BLaER1 treated with 17β-estradiol and CSF1 and Interleukin-3, amounts not matched to agents 10 nM and 100 nM (cell line): ENCODE results near the gene CD70.
"Not testable (repeated sequence)": the region's sequence is repeated elsewhere in the genome, so short reads cannot be mapped to it uniquely, and the experiment has no call there.

ENCODE experiments used
- H3K27ac ChIP-seq, 11 experiments: shearing (Covaris generic); formaldehyde crosslinking; 2 replicates each; pipeline ENCODE4 v1.8.1; 2022
- H3K27me3 ChIP-seq, 11 experiments: shearing (Covaris generic); formaldehyde crosslinking; 2 replicates each; pipeline ENCODE4 v1.8.1; 2022
- H3K36me3 ChIP-seq, 11 experiments: shearing (Covaris generic); formaldehyde crosslinking; 2 replicates each; pipeline ENCODE4 v1.8.1; 2022
- H3K4me1 ChIP-seq, 10 experiments: shearing (Covaris generic); formaldehyde crosslinking; 2 replicates each; pipeline ENCODE4 v1.8.1; 2022
- H3K4me2 ChIP-seq, 11 experiments: shearing (Covaris generic); formaldehyde crosslinking; 2 replicates each; pipeline ENCODE4 v1.8.1; 2022
- H3K4me3 ChIP-seq, 10 experiments: shearing (Covaris generic); formaldehyde crosslinking; 2 replicates each; pipeline ENCODE4 v1.8.1; 2022
- H3K9ac ChIP-seq, 11 experiments: shearing (Covaris generic); formaldehyde crosslinking; 2 replicates each; pipeline ENCODE4 v1.8.1; 2022
- H3K9me3 ChIP-seq, 11 experiments: shearing (Covaris generic); formaldehyde crosslinking; replicated peaks in 1 of 11; 2 replicates each; pipeline ENCODE4 v1.8.1; 2022
- H4K20me1 ChIP-seq, 11 experiments: shearing (Covaris generic); formaldehyde crosslinking; 2 replicates each; pipeline ENCODE4 v1.8.1; 2022
- Cebpa-rat ChIP-seq, 11 experiments: shearing (Covaris generic); IDR thresholded peaks; 2 replicates each; pipeline ENCODE4 v1.8.1; 2022

The CD70 gene

GRCh38 chr19:6568010-6568526, 22.9 kb downstream of the CD70 start:
- no peak overlapping the region for H3K9ac ChIP-seq
- H4K20me1 ChIP-seq = no peaks in the 10 kb centered on the region
- H3K9me3 ChIP-seq = peaks cover 35 to 56% (median 51%) of the 10 kb centered on the region in 11 experiments
- H3K4me3 ChIP-seq = no peak overlapping the region
- H3K4me2 ChIP-seq = peak overlapping the region in 2 of 11 experiments; percentile 7 to 40; a peak in 1 of 22 replicates
- no peak overlapping the region for H3K27ac ChIP-seq
- TF ChIP-seq Cebpa-rat (IDR thresholded peaks at IDR 0.05) = no peak
- H3K4me1 ChIP-seq = peaks cover 0 to 34% (median 4%) of the 10 kb centered on the region in 10 experiments; a peak in 10 of 20 replicates
- H3K36me3 ChIP-seq = no peaks in the 10 kb centered on the region
- H3K27me3 ChIP-seq = no peaks in the 10 kb centered on the region; a peak in 1 of 22 replicates

- not testable (repeated sequence) for H3K4me2 ChIP-seq, H3K9ac ChIP-seq, H3K27ac ChIP-seq, H3K36me3 ChIP-seq, H4K20me1 ChIP-seq, H3K4me3 ChIP-seq, H3K27me3 ChIP-seq
- peaks cover 0 to 20% (median 0%) of the 10 kb centered on the region in 10 experiments; a peak in 5 of 20 replicates for H3K4me1 ChIP-seq
- peaks cover 34 to 54% (median 50%) of the 10 kb centered on the region in 11 experiments for H3K9me3 ChIP-seq
These were observed 24.2 kb downstream of the CD70 start for GRCh38 chr19:6566727-6567126.

GRCh38 chr19:6564393-6564792, 26.6 kb downstream of the CD70 start:
- Histone ChIP-seq H3K4me3 (no peak overlapping the region), H3K27ac (no peak overlapping the region), H3K36me3 (no peaks in the 10 kb centered on the region), H3K27me3 (no peaks in the 10 kb centered on the region; a peak in 1 of 22 replicates), H3K9ac (no peak overlapping the region), H4K20me1 (no peaks in the 10 kb centered on the region), H3K9me3 (peaks cover 22 to 43% (median 38%) of the 10 kb centered on the region in 11 experiments), H3K4me2 (no peak overlapping the region), H3K4me1 (peaks cover 0 to 10% (median 0%) of the 10 kb centered on the region in 10 experiments; a peak in 4 of 20 replicates)
- TF ChIP-seq Cebpa-rat (IDR thresholded peaks at IDR 0.05) = no peak

GRCh38 chr19:6562437-6562836, 28.5 kb downstream of the CD70 start:
- H3K36me3 ChIP-seq, H4K20me1 ChIP-seq, H3K9ac ChIP-seq, H3K27ac ChIP-seq, H3K4me3 ChIP-seq, H3K27me3 ChIP-seq, H3K4me1 ChIP-seq, H3K4me2 ChIP-seq: not testable (repeated sequence)
- H3K9me3 ChIP-seq = peaks cover 22 to 34% (median 31%) of the 10 kb centered on the region in 11 experiments

- no peak for TF ChIP-seq Cebpa-rat (IDR thresholded peaks at IDR 0.05)
- peak overlapping the region; percentile 28 to 87 (median 49) for H3K4me2 ChIP-seq
These were observed 34.3 kb downstream of the CD70 start for GRCh38 chr19:6556480-6557195.

GRCh38 chr19:6556043-6556449, 34.9 kb downstream of the CD70 start:
- Histone ChIP-seq H3K4me3 (0 out of 20 replicates have a peak overlapping the region, but pooled peaks of 1 of the 10 experiments have one; percentile 5), H3K27ac (peak overlapping the region in 3 of 11 experiments; percentile 43 to 59 (median 52); a peak in 5 of 22 replicates), H3K9ac (peak overlapping the region in 2 of 11 experiments; percentile 30 to 31; a peak in 4 of 22 replicates), H4K20me1 (no peaks in the 10 kb centered on the region), H3K9me3 (peaks cover 5 to 8% (median 6%) of the 10 kb centered on the region in 11 experiments), H3K4me1 (peaks cover 25 to 62% (median 40%) of the 10 kb centered on the region in 10 experiments), H3K36me3 (0 out of 22 replicates have a peak, but pooled peaks cover 0 to 3% (median 0%) of the 10 kb centered on the region in 11 experiments), H3K27me3 (no peaks in the 10 kb centered on the region), H3K4me2 (peak overlapping the region; percentile 28 to 87 (median 49); a peak in 18 of 22 replicates)
- TF ChIP-seq Cebpa-rat (IDR thresholded peaks at IDR 0.05) = no peak

More at GRCh38 chr19:6556480-6557195, 34.3 kb downstream of the CD70 start:
- Histone ChIP-seq H3K4me3 (0 out of 20 replicates have a peak overlapping the region, but pooled peaks of 1 of the 10 experiments have one; percentile 5), H3K36me3 (no peaks in the 10 kb centered on the region), H3K27me3 (no peaks in the 10 kb centered on the region), H4K20me1 (no peaks in the 10 kb centered on the region), H3K9me3 (peaks cover 0 to 2% (median under 1%) of the 10 kb centered on the region in 11 experiments; a peak in 11 of 22 replicates), H3K9ac (peak overlapping the region in 4 of 11 experiments; percentile 1 to 31 (median 16); a peak in 4 of 22 replicates), H3K4me1 (peaks cover 22 to 59% (median 34%) of the 10 kb centered on the region in 10 experiments), H3K27ac (peak overlapping the region in 5 of 11 experiments; percentile 0 to 59 (median 43); a peak in 6 of 22 replicates)

GRCh38 chr19:6551607-6552450, 39.1 kb downstream of the CD70 start:
- Histone ChIP-seq H4K20me1 (no peaks in the 10 kb centered on the region), H3K9me3 (peaks cover 11 to 28% (median 25%) of the 10 kb centered on the region in 11 experiments), H3K36me3 (0 out of 22 replicates have a peak, but pooled peaks cover 0 to 6% (median 0%) of the 10 kb centered on the region in 11 experiments), H3K9ac (peak overlapping the region; percentile 12 to 54 (median 34); a peak in 15 of 22 replicates), H3K4me2 (peak overlapping the region; percentile 38 to 84 (median 70)), H3K27ac (peak overlapping the region in 9 of 11 experiments; percentile 19 to 57 (median 48); a peak in 16 of 22 replicates), H3K27me3 (no peaks in the 10 kb centered on the region), H3K4me1 (peaks cover 19 to 49% (median 34%) of the 10 kb centered on the region in 10 experiments), H3K4me3 (no peak overlapping the region; a peak in 1 of 20 replicates)
- TF ChIP-seq Cebpa-rat (IDR thresholded peaks at IDR 0.05) = no peak

GRCh38 chr19:6551091-6551490, 39.9 kb downstream of the CD70 start:
- H3K9ac ChIP-seq = no peak overlapping the region; a peak in 1 of 22 replicates
- no peak for TF ChIP-seq Cebpa-rat (IDR thresholded peaks at IDR 0.05)
- peak overlapping the region in 9 of 11 experiments; percentile 54 to 84 (median 70); a peak in 11 of 22 replicates for H3K4me2 ChIP-seq
- H4K20me1 ChIP-seq = no peaks in the 10 kb centered on the region
- H3K27ac ChIP-seq = peak overlapping the region in 3 of 11 experiments; percentile 19 to 57 (median 45); a peak in 2 of 22 replicates
- H3K9me3 ChIP-seq = peaks cover 12 to 35% (median 32%) of the 10 kb centered on the region in 11 experiments
- peaks cover 13 to 42% (median 27%) of the 10 kb centered on the region in 10 experiments for H3K4me1 ChIP-seq
- no peak overlapping the region for H3K4me3 ChIP-seq
- 0 out of 22 replicates have a peak, but pooled peaks cover 0 to 6% (median 0%) of the 10 kb centered on the region in 11 experiments for H3K36me3 ChIP-seq
- no peaks in the 10 kb centered on the region for H3K27me3 ChIP-seq
